GM18867 (cell line): ENCODE results near the gene TBC1D3D.
"Not testable (repeated sequence)": the region's sequence is repeated elsewhere in the genome, so short reads cannot be mapped to it uniquely, and the experiment has no call there.

Experiments used
- ATAC-seq: cut with Tn5 transposase; IDR thresholded peaks from one replicate; pipeline ENCODE4 v1.9.1; 2021; ENCODE audit warnings: mild to moderate bottlenecking, moderate library complexity; ENCODE audit not compliant: unreplicated experiment

The TBC1D3D gene

DNA sequence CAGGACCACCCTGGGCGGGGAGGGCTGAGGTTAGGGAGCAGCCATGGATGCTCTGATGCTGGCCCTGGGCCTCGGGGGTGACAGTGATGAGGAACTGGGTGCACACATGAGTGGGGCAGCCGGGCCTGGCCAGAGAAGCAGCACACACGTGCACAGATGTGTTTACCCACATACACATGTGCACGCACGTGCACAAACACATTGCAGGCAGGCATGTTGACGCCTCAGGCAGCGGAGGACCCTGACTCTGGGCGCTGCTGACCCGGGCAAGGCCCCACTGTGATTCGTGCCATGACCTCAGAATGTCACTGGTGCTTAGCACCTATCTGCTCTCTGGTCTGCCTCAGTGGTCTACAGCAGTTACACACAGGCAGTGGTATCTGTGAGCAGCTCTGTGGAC lies at the start of gene TBC1D3D:
TBC1D3D (plus strand) TSS at position 301 of the 400 bp plus-strand sequence. CDS start 1,585 bp downstream, outside the sequence.
- ATAC-seq, result not testable (repeated sequence)

DNA sequence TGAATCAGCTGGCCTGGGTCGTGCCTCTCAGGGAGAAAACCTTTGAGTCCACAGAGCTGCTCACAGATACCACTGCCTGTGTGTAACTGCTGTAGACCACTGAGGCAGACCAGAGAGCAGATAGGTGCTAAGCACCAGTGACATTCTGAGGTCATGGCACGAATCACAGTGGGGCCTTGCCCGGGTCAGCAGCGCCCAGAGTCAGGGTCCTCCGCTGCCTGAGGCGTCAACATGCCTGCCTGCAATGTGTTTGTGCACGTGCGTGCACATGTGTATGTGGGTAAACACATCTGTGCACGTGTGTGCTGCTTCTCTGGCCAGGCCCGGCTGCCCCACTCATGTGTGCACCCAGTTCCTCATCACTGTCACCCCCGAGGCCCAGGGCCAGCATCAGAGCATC lies 14.8 kb upstream of the TBC1D3D start, which contains the start of gene TBC1D3L:
TBC1D3L (minus strand) TSS at position 101 of the 400 bp plus-strand sequence. CDS start 1,540 bp downstream, outside the sequence.
- not testable (repeated sequence) for ATAC-seq
